ENCODE results near the gene NHLRC3. TPM values are rescaled to one million over a fixed set of nuclear protein-coding genes. Genes with fewer than 3 reads are reported as not detected.

The NHLRC3 gene
- total and polyA plus RNA-seq, 9 of the 15 experiments (the other 6 are each of a cell fraction or from before 2014, with no cell fraction given), result 5.5 to 15.3 (median 9.0) TPM

GRCh38 chr13:39062004-39062403, 23.7 kb downstream of the NHLRC3 start:
- Histone ChIP-seq H3K4me2 (ENCODE audit: insufficient read depth, low read length) (no peak overlapping the region), H3K36me3 (ENCODE audit: control insufficient read depth, insufficient read depth, low read length) (no peaks in the 10 kb centered on the region), H3K4me1 (replicated peaks in 1 of 2; ENCODE audit: control insufficient read depth in 2 of 2, insufficient read depth in 2 of 2, low read length in 2 of 2) (no peaks in the 10 kb centered on the region), H3K9me3 (replicated peaks; ENCODE audit: control insufficient read depth, insufficient read depth, low read depth, low read length) (no peaks in the 10 kb centered on the region), H3K27me3 (ENCODE audit: control insufficient read depth in 2 of 2, insufficient read depth in 2 of 2, low read length in 2 of 2) (no peaks in the 10 kb centered on the region), H3K27ac (ENCODE audit: extremely low read depth, low read depth, low read length) (no peak overlapping the region), H3K79me2 (ENCODE audit: control insufficient read depth, insufficient read depth, low read length) (no peaks in the 10 kb centered on the region), H2AFZ (ENCODE audit: low read depth, low read length) (no peak overlapping the region), H3K9ac (ENCODE audit: insufficient read depth in 1 of 2, low read depth in 2 of 2, low read length in 2 of 2) (no peak overlapping the region), H4K20me1 (replicated peaks; ENCODE audit: control insufficient read depth, insufficient read depth, low read length) (no peaks in the 10 kb centered on the region), H3K9me1 (ENCODE audit: control insufficient read depth, insufficient read depth, low read length) (no peaks in the 10 kb centered on the region), H3K4me3 (no peak overlapping the region)
- in situ Hi-C loops (cut with MboI), result no loop called here
- ChIA-PET POLR2A (no interaction called here), CTCF (ENCODE audit: low intra/inter-chr PET ratio) (no interaction called here)
- BruUV-seq (replicated peaks), result no TSS peak
- WGBS (ENCODE audit: insufficient coverage, low coverage, missing lambda C conversion rate), result 6% methylated on average over 2 of the region's 4 CpGs
- TF ChIP-seq ZNF609 (CRISPR knock-in tag; IDR thresholded peaks at IDR 0.05; ENCODE audit: borderline replicate concordance) (no peak), CREM (IDR thresholded peaks at IDR 0.05; ENCODE audit: low read depth) (no peak), CUX1 (CRISPR knock-in tag; IDR thresholded peaks at IDR 0.05) (no peak), ZNF778 (CRISPR knock-in tag; IDR thresholded peaks at IDR 0.05) (no peak), ZNF75A (CRISPR knock-in tag; IDR thresholded peaks at IDR 0.05) (no peak), MEIS2 (IDR thresholded peaks at IDR 0.05; ENCODE audit: partially characterized antibody) (no peak), CBFA2T3 (IDR thresholded peaks at IDR 0.05) (no peak)
- TF ChIP-seq, protein P1, sequence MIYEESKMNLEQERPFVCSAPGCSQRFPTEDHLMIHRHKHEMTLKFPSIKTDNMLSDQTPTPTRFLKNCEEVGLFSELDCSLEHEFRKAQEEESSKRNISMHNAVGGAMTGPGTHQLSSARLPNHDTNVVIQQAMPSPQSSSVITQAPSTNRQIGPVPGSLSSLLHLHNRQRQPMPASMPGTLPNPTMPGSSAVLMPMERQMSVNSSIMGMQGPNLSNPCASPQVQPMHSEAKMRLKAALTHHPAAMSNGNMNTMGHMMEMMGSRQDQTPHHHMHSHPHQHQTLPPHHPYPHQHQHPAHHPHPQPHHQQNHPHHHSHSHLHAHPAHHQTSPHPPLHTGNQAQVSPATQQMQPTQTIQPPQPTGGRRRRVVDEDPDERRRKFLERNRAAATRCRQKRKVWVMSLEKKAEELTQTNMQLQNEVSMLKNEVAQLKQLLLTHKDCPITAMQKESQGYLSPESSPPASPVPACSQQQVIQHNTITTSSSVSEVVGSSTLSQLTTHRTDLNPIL (CRISPR knock-in tag; IDR thresholded peaks at IDR 0.05), result no peak
- TF ChIP-seq, protein P2, sequence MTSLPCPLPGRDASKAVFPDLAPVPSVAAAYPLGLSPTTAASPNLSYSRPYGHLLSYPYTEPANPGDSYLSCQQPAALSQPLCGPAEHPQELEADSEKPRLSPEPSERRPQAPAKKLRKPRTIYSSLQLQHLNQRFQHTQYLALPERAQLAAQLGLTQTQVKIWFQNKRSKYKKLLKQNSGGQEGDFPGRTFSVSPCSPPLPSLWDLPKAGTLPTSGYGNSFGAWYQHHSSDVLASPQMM (CRISPR knock-in tag; IDR thresholded peaks at IDR 0.05), result no peak
- ATAC-seq (no peak), FAIRE-seq (no peak), DNase-seq (ENCODE audit: extremely low read depth in 1 of 4, low spot score in 3 of 4) (no peak)
- intact Hi-C loops (cut with micrococcal nuclease), result no loop called here
